ENCODE results near the gene SKI. TPM values are rescaled to one million over a fixed set of nuclear protein-coding genes. Genes with fewer than 3 reads are reported as not detected.
"Not testable (repeated sequence)": the region's sequence is repeated elsewhere in the genome, so short reads cannot be mapped to it uniquely, and the experiment has no call there.

The SKI gene
- total RNA-seq, 1 donor from 2014 or later, result 34.8 TPM

DNA sequence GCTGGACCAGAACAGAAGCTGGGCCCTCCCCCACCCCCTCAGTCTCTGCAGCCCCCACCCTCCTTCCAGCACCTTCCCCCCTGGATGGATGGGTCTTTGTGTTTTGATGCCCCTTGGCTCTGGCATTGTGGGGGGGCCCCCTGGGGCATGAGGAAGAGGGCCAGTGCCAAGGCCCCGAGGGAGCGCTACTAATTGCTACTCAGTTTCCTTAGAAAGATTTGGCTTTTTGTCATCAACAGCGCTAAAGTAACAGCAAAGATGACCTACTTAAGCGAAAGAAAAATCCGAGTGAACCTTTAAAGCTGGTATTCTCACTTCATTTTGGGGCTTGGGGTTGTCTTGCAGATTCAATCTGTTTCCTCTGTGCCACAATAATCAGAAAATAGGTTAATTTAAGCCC, 63.5 kb downstream of the SKI start:
- DNase-seq (ENCODE audit: low read depth), result no peak

DNA sequence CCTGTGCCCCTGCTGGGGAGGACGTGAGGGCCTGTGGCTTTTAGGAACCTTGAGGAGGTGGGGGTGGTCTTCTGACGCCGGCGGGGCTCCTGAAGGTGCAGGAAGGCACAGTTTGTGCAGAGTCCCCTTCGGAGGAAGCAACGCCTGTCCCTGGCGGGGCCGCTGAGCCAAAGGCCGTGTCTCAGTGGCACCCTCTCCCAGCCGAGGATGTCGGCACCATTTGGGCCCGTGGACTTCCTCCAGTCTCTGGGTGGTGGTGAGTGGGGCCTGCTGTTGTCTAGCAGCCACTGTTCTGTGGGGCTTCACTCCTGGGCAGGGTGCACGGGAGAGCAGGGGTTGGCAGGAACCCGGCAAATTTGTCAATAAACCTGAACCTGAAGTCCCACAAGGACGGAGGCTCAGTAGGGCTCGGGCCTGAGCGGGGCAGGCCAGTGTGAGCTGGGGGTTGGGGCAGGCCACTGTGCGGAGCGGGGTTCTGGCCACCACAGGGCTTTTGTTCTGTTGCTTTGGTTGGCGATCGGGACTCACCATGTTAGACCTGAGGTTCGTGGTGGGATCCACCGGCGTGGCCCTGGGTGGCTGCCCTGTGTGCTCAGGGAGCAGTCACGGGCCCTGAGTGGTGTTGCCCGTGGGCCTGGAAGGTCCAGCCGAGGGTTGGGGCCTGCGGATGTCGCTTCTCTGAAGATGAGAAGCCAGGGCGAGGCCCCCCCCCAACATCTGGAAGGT, 64.8 kb downstream of the SKI start:
- DNase-seq (ENCODE audit: low read depth), result no peak

DNA sequence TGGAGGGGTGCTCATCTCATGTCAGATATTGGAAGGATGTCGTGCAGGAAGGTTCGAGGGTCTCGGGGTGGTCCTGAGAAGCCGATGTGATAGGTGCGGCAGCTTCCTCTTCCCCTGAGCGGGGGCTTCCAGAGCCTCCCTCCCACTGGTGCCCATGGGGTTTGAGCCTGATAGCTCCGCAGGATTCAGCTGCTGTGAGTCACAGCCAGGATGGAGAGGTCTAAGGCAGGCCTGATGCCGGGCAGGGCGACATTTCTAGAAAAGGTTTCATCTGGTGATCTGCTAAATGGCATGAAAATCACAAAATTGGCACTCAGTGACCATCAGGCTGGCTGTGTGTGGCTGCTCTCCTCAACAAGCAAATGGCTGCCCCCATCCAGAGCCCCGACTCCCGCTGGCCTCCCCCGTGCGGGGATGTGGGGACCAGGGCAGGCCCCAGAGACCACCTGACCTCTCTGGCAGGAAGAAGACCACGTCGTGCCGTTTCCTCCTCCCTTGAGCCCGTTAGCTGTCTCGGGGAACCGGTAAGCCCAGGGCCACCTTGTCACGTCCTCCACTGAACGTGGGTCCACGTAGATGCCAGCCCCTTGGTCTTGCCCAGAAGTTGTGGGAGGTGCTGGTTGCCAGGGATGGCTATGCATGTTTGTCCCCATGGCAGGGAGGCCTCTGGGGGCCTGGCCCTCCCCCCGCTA, 66.1 kb downstream of the SKI start:
- DNase-seq (ENCODE audit: low read depth), result no peak

DNA sequence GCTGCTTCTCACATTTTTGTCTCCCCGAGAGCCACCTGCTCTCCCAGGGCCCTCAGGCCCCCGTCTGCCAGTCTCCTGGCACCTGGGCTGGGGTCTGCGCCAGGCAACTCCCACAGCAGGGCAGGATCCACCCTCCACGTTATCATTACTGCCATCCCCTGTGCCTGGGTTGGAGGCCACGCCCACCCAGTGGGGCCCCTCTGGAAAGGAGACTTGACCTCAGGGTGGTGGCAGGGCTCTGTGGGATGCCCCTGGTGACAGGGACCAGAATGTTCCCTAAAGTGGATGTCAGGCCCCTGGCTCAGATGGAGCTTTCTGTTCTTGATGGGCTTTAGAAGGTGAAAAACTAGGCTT, 66.6 kb downstream of the SKI start:
- no peak for DNase-seq (ENCODE audit: low read depth)

DNA sequence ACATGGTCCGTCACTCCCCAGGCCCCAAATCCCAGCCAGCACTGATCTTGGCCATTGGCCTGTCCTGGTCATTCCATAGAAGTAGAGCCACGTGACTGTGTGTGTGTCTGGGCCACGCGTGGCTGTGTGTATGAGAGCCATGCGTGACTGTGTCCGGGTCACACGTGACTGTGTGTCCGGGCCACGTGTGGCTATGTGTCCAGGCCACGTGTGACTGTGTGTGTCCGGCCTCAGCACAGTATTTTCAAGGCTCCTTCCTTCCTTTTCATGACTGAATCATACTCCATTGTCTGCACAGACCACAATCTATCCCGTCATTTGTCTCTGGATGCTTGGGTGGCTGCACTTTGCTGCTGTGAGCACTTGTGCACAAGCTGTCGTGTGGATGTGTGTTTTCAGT, 67.4 kb downstream of the SKI start:
- no peak for DNase-seq (ENCODE audit: low read depth)

DNA sequence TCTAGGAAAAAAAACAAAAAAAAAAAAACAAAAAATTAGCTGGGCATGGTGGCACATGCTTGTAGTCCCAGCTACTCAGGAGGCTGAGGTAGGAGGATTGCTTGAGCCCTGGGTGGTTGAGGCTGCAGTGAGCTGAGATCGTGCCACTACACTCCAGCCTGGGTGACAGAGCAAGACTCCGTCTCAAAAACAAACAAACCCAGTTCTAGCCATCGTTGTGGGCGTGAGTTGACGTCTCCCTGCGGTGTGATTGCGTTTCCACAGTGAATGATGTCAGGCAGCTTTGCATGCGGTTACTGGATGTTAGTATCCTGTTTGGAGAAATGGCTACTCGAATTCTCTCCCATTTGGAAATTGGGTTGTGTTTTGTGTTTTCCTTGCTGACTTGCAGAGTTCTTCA, 68.1 kb downstream of the SKI start:
- DNase-seq (ENCODE audit: low read depth), result not testable (repeated sequence)

DNA sequence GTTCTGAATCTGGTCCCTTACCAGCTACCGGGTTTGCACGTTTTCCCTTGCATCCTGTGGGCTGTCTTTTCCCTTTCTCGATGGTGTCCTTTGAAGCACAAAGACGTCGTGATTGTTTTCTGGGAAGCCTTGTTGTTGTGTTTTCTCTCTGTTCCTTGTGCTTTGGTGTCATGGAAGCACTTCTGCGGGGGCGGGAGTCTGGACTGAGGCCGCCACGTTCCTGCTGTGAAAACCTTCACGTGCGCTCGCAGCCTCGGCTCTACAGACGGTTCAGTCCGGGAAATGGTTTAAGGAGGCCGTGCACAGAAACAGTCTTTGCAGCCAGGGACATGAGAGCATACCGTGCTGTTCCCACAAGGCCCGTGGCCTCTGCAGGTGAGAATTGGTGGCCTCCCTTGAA, 68.5 kb downstream of the SKI start:
- no peak for DNase-seq (ENCODE audit: low read depth)

DNA sequence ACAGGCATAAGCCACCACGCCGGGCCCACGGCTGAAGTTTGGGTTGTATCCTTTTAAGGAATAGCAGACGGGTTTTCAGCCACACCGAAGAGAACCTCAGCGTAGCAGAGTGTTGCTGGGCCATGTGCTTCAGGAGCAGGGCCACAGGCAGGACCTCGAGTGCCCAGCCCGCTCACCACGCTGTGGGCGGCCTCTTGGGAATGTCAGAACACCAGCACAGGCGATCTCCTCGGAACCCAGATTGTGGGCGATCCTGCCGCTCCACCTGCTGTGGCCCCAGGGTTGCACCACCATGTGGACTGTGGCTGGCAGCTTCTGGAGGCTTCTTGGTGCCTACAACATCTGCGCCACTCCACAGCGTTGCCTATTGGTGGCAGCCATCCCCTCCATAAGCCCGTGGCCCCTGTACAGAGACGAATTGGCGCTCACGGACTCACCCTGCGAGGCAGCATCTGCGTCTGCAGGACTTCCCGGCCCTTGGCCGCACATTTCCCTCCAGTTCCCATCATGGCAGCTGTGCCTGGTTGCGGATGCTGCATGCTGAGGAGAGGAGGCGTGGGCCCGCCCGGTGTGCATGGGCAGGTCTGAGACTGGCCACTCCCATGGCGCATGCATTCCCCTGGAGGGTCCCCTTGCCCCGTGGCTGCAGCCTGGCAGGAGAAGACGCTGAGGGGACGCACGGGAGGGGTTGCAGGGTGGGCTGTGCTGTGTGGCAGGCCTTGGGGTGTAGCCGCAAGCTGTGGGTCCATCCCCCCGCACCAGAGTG, 69.3 kb downstream of the SKI start:
- DNase-seq (ENCODE audit: low read depth), result no peak

DNA sequence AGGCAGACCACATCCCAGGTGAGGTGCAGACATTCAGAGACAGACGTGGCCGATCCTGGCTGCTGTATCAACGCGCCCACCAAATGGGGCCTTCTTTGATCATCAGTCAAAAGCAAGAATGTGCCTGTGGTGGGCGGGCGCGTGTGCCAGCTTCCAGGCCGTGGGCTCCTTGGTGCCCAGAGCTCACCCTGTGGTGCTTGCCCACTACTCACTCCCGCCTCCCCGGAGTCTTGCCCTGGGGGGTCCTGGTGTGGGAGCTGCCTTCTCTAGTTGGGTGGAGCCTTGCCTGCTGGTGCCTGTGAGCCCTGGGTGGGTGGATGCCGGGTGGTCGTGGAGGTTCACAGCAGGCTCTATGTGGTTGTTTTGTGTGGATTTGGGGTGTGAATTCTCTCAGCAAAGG, 70.6 kb downstream of the SKI start:
- no peak for DNase-seq (ENCODE audit: low read depth)

DNA sequence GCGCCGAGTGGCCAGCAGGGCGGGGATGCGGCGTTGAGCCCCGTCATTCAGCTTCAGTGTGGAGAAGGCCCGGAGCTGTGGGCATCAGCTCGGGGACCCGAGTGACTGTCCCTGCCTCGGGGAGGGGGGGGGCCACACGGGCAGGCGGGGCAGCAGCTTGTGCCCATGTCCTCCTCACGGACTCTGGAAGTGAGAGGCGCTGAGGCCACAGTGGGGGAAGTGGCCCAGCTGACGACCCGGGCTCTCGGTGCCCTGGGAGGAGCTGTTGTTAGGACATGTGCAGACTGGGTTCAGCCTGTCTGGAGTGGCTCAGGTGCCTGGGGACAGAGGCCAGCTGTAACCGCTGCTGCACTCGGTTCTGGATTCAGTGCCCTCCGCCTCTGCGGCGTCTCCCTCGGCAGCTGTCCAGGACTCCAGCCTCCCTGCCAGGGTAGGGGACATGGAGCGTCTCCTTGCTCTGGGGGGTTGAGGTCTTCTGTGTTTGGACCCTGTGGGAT, 71.1 kb downstream of the SKI start:
- DNase-seq (ENCODE audit: low read depth), result no peak

DNA sequence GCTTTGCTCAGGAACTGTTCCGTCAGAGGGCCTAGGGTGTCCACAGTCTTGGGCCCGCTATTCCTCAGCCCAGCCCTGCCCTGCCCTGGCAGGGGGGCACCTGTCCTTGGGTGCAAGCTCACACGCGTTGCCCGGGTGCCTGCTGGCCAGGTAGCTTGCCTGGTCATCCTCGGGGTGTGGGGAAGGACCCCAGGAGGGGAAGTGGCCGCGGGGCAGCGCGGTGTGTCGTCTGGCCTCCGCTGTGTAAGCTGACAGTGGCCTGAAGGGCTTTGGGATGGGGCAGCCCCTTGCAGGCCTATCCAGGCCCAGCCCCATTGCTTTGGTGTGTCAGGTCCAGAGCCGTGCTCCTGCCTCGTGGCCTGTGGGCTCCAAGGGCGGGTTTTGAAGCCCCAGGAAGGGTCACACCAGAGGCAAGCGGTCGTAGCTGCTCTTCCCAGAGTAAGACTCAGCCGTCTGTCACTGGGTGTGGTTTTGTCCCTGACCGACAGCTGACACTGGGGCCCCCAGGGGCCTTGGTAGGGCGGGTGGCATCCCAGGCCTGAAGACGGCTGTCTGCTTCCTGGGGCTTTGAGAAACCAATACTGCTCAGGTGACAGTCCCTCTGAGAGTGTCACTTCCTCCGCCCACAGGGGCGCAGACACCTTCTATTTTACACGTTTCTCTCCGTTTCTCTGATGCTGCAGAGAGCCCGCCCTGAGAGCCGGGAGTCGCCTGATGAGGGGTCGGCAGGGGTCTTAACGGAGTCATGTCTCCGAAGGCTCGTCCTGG, 72.1 kb downstream of the SKI start:
- DNase-seq (ENCODE audit: low read depth), result no peak

DNA sequence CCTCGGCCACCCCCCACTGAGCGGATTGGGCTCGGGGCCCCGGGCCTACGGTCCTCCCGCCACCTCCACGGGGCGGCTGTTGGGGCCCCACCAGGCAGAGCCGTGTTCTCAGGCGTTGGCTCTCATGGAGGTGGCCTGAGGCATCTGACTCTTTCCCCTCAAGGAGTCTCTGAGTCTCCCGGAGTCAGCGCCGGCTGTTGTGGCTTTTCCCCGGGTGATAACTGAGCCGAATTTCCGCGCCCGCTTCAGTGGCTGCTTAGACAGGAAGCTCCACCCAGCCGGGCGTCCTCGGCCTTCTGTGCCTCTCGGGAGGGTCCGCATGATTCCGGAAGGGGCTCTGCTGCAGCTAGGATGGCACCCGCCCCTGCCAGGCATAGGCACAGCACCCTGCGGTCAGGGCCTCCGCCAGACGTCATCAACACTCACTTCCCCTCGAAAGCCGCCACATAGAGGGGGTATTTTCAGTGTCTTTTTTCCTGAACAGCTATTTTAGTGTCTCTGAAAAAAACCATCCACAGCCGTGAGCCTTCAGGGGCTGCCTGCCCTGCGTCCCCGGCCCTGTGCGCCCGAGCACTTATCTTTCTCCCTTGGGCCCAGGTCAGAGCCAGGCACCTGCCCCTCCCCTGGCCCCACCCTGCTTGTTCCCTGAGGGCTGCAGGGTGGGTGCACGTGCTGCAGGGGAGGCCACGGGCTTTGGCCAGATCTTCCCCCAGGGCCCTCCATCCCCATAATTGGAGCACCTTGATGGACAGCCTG, 72.9 kb downstream of the SKI start:
- DNase-seq (ENCODE audit: low read depth), result no peak

DNA sequence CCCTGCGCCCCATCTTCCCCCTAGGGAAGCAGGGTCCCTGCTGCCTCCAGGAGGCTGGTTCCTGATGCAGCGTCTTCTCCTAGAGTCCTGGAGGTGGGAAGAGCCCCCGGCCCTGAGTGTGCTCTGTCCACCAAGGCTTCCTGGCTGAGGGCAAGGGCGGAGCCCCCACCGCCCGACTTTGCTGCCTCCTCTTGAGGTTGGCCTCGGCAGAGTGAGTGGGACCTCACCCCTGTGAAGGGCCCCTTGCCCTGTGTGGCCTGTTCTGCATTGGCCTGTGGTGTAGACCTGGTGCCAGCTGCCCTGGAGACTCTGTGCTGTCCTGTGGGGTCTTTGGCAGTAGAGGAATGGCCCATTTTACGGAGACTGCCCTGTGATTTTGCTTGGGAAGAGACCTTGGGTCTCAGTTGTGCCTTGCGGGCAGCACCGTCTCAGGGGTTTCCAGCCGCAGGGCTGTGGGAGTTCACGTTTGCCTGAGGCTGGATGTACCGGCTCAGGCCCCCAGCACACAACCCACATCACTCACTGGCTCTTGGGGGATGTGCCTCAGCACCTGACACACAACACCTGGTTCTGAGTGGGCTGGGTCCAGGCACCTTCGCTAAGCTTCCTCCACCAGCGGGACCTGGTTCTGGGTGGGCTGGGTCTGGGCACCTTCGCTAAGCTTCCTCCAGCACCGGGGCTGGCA, 73.6 kb downstream of the SKI start:
- DNase-seq (ENCODE audit: low read depth), result no peak

DNA sequence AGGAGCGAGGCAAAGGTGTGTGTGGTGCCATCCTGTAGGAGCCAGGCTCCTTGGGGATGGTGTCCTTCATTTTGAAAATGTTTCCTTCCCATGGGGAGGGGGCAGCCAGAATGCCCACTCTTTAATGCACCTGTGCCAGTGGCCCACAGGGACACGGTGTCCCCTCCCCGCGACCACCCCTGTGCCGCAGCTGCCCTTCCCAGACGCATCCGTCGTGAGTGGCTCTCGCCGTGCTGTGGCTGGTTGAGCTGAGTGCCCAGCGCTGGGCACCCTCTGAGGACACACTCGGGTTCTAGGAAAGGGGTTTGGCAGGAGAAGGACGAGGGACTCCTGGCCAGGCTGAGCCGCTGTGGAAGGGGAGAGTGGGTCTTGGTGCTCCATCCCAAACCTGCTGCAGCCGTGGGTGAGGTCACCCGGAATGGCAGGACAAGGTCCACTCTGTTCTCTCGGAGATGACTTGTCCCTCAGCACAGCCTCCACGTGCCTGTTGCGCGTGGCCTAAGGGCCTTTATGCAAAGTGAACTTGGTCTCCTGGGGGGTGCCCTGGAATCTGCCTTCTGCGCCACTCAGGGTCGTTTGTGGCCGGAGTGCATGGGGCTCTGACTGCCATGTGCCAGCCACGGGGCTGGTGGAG, 74.3 kb downstream of the SKI start:
- DNase-seq (ENCODE audit: low read depth), result no peak

DNA sequence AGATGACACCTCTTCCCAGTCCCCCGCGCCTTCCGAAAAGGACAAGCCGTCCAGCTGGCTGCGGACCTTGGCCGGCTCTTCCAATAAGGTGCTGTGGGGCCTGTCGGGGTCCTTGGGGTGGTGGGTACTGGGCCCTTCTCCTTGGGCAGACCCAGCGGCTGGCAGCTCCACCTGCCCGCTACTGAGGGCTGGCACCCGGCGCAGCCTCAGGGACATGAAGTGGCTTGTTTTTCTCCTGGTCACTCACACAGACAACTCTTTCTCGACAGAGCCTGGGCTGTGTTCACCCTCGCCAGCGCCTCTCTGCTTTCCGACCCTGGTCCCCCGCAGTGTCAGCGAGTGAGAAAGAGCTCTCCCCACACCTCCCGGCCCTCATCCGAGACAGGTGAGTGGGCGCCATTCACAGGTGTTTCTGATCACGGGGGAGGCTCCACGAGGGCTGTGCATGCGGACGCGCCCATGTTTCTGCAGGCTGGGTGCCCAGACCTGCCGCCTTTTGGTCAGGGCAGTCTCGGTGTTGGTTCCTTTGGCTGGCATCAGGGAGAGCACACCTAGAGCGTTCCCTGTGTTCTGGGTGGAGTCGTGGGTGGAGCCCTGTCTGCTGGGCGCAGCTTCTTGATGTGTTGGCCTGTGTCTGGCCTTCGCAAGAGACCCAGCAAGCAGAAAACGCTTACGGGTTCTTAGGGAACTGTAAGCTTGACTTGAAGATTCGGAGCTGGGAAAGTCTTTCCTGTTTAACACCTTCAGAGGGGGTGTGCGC, 75.1 kb downstream of the SKI start:
- no peak for DNase-seq (ENCODE audit: low read depth)

DNA sequence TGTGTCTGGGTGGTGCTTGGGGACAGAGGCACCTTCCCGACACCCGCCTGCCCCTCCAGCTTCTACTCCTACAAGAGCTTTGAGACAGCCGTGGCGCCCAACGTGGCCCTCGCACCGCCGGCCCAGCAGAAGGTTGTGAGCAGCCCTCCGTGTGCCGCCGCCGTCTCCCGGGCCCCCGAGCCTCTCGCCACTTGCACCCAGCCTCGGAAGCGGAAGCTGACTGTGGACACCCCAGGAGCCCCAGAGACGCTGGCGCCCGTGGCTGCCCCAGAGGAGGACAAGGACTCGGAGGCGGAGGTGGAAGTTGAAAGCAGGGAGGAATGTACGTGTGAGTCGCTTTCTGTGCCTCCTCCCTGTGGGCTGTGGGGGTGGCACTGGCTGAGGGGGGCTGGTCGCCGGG, 75.7 kb downstream of the SKI start:
- no peak for DNase-seq (ENCODE audit: low read depth)

DNA sequence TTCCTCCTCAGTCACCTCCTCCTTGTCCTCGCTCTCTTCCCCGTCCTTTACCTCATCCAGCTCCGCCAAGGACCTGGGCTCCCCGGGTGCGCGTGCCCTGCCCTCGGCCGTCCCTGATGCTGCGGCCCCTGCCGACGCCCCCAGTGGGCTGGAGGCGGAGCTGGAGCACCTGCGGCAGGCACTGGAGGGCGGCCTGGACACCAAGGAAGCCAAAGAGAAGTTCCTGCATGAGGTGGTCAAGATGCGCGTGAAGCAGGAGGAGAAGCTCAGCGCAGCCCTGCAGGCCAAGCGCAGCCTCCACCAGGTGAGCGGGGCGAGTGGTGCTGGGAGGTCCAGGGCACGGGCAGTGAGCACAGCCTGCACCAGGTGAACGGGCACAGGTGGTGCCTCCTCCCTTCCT, 76.2 kb downstream of the SKI start:
- DNase-seq (ENCODE audit: low read depth), result no peak

DNA sequence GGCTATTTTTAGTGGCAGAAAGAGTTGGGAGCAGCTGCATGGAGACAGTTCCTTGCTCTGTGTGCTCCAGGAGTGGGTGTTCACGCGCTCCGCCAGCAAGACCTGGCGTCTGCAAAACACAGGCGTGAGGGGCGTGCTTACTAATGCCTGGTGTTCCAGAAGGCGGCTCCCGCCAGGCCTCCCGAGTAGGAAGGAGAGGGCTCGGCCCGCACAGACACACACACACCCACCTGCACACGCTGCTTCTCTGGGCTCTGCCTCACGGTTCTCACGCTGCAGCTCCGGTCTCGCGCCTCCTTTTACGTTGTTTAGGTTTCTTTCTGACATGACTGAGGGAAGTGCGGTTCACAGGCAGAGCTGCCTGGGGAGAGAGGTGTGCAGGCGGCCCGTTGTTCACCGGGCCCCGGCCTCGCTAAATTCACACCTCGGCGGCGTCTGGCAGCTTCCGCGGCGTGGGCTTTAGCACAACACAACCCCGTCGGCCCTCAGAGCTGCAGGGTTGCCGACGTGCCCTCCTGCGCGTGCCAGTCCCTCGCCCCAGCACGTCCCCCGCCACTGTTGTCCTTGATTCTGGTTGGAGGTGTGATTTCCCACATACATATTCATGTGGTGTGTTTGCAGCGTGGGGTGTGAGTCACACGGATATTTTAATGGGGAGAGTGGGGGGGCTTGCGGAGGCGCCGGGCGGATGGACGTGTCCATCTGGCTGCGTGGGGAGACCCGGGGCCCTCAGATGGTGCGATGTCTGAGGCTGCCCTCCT, 77.0 kb downstream of the SKI start:
- no peak for DNase-seq (ENCODE audit: low read depth)
